Naive B cell (primary cell): Measurements from ENCODE around the gene AMHR2. TPM values are rescaled to one million over a fixed set of nuclear protein-coding genes. Genes with fewer than 3 reads are reported as not detected.
"Not testable (repeated sequence)": the region's sequence is repeated elsewhere in the genome, so short reads cannot be mapped to it uniquely, and the experiment has no call there.

Source experiments
- ATAC-seq, 2 donors: fragments of 150-1000 bp; cut with Tn5 transposase; 2 replicates each; pipeline ENCODE4 v1.10.0; 2021; ENCODE audit warnings: low read depth in 2 of 2, mild to moderate bottlenecking in 2 of 2, moderate library complexity in 2 of 2
- DNase-seq: peaks from one replicate; pipeline ENCODE4 v3.0.0; 2022
- H3K27ac Mint-ChIP-seq, 6 donors: one replicate each; pipeline ENCODE4 v1.8.0; 2020 to 2022; ENCODE audit warnings: mild to moderate bottlenecking in 6 of 6, mixed read lengths in 6 of 6, moderate library complexity in 5 of 6, inconsistent platforms in 2 of 6
- H3K27me3 Mint-ChIP-seq, 3 donors: one replicate each; pipeline ENCODE4 v1.8.0; 2021 to 2022; ENCODE audit warnings: mixed read lengths in 3 of 3, mild to moderate bottlenecking in 1 of 3
- H3K36me3 Mint-ChIP-seq, 2 donors: one replicate each; pipeline ENCODE4 v1.8.0; 2020 to 2022; ENCODE audit warnings: mixed read lengths in 2 of 2, inconsistent platforms in 1 of 2, mild to moderate bottlenecking in 1 of 2
- H3K4me1 Mint-ChIP-seq, 3 donors: one replicate each; pipeline ENCODE4 v1.8.0; 2020 to 2022; ENCODE audit warnings: mixed read lengths in 3 of 3, inconsistent platforms in 1 of 3, mild to moderate bottlenecking in 1 of 3, moderate library complexity in 1 of 3
- H3K4me3 Mint-ChIP-seq, 8 donors: one replicate each; pipeline ENCODE4 v1.8.0; 2020 to 2022; ENCODE audit warnings: mild to moderate bottlenecking in 8 of 8, mixed read lengths in 8 of 8, moderate library complexity in 8 of 8, inconsistent platforms in 2 of 8
- H3K9me3 Mint-ChIP-seq, 7 donors: one replicate each; pipeline ENCODE4 v1.8.0; 2020 to 2022; ENCODE audit warnings: mixed read lengths in 7 of 7, mild to moderate bottlenecking in 5 of 7, inconsistent platforms in 2 of 7, moderate library complexity in 1 of 7
- polyA plus RNA-seq, 6 donors: library from polyadenylated mRNA; unstranded; fragments of 300-500 nt; fragmentation: Illumina TruSeq; gene quantifications; one replicate each; pipeline ENCODE4 v1.2.3, GENCODE V29; 2021; ENCODE audit warnings: low read depth in 6 of 6

AMHR2 gene
- not detected for polyA plus RNA-seq

GRCh38 chr12:53423597-53423996, at the start of gene AMHR2:
AMHR2 (plus strand) TSS chr12:53423855; CDS start chr12:53423935, 80 bp downstream.
- H3K9me3 Mint-ChIP-seq = no peaks in the 10 kb centered on the region
- peak within 1 kb of the TSS in 1 of 6 donors; percentile 33 for H3K27ac Mint-ChIP-seq
- no peak for DNase-seq

GRCh38 chr12:53374277-53374676, 49.4 kb upstream of the AMHR2 start:
- peaks cover 16 to 26% (median 20%) of the 10 kb centered on the region in 3 donors for H3K4me1 Mint-ChIP-seq
- not testable (repeated sequence) for ATAC-seq, H3K9me3 Mint-ChIP-seq, H3K36me3 Mint-ChIP-seq, H3K4me3 Mint-ChIP-seq, H3K27me3 Mint-ChIP-seq, DNase-seq
- peak overlapping the region in 2 of 6 donors; percentile 7 to 47 for H3K27ac Mint-ChIP-seq

More at GRCh38 chr12:53423597-53423996, at the start of gene AMHR2:
- no peaks in the 10 kb centered on the region for H3K27me3 Mint-ChIP-seq
- no peak within 1 kb of the TSS for H3K4me3 Mint-ChIP-seq
- no peaks in the 10 kb centered on the region for H3K36me3 Mint-ChIP-seq
- H3K4me1 Mint-ChIP-seq = peaks cover 16 to 26% (median 21%) of the 10 kb centered on the region in 3 donors
- ATAC-seq = no peak

GRCh38 chr12:53376747-53377146, 46.9 kb upstream of the AMHR2 start:
- Mint-ChIP-seq H3K27ac (no peak overlapping the region), H3K36me3 (peaks cover 0 to 7% of the 10 kb centered on the region in 2 donors), H3K4me3 (peak overlapping the region in 1 of 8 donors; percentile 39), H3K9me3 (no peaks in the 10 kb centered on the region), H3K4me1 (peaks cover 18 to 25% (median 19%) of the 10 kb centered on the region in 3 donors), H3K27me3 (no peaks in the 10 kb centered on the region)
- ATAC-seq = no peak
- DNase-seq = no peak

- Mint-ChIP-seq H3K4me1 (peaks cover 24 to 30% (median 25%) of the 10 kb centered on the region in 3 donors), H3K27ac (peak overlapping the region in 2 of 6 donors; percentile 22 to 76), H3K27me3 (no peaks in the 10 kb centered on the region), H3K36me3 (peaks cover 12 to 13% of the 10 kb centered on the region in 2 donors), H3K9me3 (no peaks in the 10 kb centered on the region), H3K4me3 (peak overlapping the region in 1 of 8 donors; percentile 39)
- ATAC-seq (no peak), DNase-seq (no peak)
Observed at GRCh38 chr12:53378222-53378621, 45.4 kb upstream of the AMHR2 start.

GRCh38 chr12:53378724-53379388, 44.8 kb upstream of the AMHR2 start:
- no peaks in the 10 kb centered on the region for H3K27me3 Mint-ChIP-seq
- peaks cover 28 to 32% (median 29%) of the 10 kb centered on the region in 3 donors for H3K4me1 Mint-ChIP-seq
- peak overlapping the region in 1 of 6 donors; percentile 22 for H3K27ac Mint-ChIP-seq
- H3K9me3 Mint-ChIP-seq = no peaks in the 10 kb centered on the region
- DNase-seq = no peak
- ATAC-seq = no peak
- no peak overlapping the region for H3K4me3 Mint-ChIP-seq
- H3K36me3 Mint-ChIP-seq = peaks cover 12 to 18% of the 10 kb centered on the region in 2 donors

GRCh38 chr12:53379389-53380103, 44.1 kb upstream of the AMHR2 start:
- no peak overlapping the region for H3K4me3 Mint-ChIP-seq
- H3K4me1 Mint-ChIP-seq = peaks cover 28 to 39% (median 29%) of the 10 kb centered on the region in 3 donors
- peaks cover 12 to 18% of the 10 kb centered on the region in 2 donors for H3K36me3 Mint-ChIP-seq
- DNase-seq = peak; percentile 99
- peak; percentile 73 to 78 for ATAC-seq
- H3K9me3 Mint-ChIP-seq = no peaks in the 10 kb centered on the region
- H3K27me3 Mint-ChIP-seq = no peaks in the 10 kb centered on the region
- H3K27ac Mint-ChIP-seq = no peak overlapping the region

GRCh38 chr12:53380104-53380793, 43.4 kb upstream of the AMHR2 start, which contains the start of gene SP1:
SP1 (plus strand) TSS chr12:53380176; CDS start chr12:53380292, 116 bp downstream.
- Mint-ChIP-seq H3K4me1 (peaks cover 28 to 44% (median 29%) of the 10 kb centered on the region in 3 donors), H3K4me3 (peak within 1 kb of the TSS in 7 of 8 donors; percentile 78 to 94 (median 91)), H3K36me3 (peaks cover 12 to 18% of the 10 kb centered on the region in 2 donors), H3K27ac (peak within 1 kb of the TSS in 5 of 6 donors; percentile 73 to 99 (median 84)), H3K27me3 (no peaks in the 10 kb centered on the region), H3K9me3 (no peaks in the 10 kb centered on the region)
- DNase-seq = peak; percentile 87
- ATAC-seq = peak; percentile 43 to 50

- Mint-ChIP-seq H3K36me3 (peaks cover 12 to 18% of the 10 kb centered on the region in 2 donors), H3K4me3 (peak overlapping the region in 7 of 8 donors; percentile 78 to 94 (median 91)), H3K27me3 (no peaks in the 10 kb centered on the region), H3K27ac (peak overlapping the region in 5 of 6 donors; percentile 77 to 99 (median 91)), H3K4me1 (peaks cover 31 to 48% (median 31%) of the 10 kb centered on the region in 3 donors), H3K9me3 (no peaks in the 10 kb centered on the region)
- no peak for ATAC-seq
- DNase-seq = no peak
Observed at GRCh38 chr12:53380794-53381730, 42.6 kb upstream of the AMHR2 start.

GRCh38 chr12:53381731-53382630, 41.7 kb upstream of the AMHR2 start:
- Mint-ChIP-seq H3K9me3 (no peaks in the 10 kb centered on the region), H3K4me3 (peak overlapping the region in 7 of 8 donors; percentile 78 to 94 (median 91)), H3K27ac (peak overlapping the region in 4 of 6 donors; percentile 21 to 94 (median 70)), H3K27me3 (no peaks in the 10 kb centered on the region), H3K4me1 (peaks cover 34 to 57% (median 37%) of the 10 kb centered on the region in 3 donors), H3K36me3 (peaks cover 12 to 18% of the 10 kb centered on the region in 2 donors)
- ATAC-seq = no peak
- peak; percentile 36 for DNase-seq

- ATAC-seq (no peak), DNase-seq (no peak)
- H3K9me3 Mint-ChIP-seq = no peaks in the 10 kb centered on the region
- H3K4me3 Mint-ChIP-seq = peak overlapping the region in 5 of 8 donors; percentile 52 to 94 (median 62)
- peaks cover 12 to 22% of the 10 kb centered on the region in 2 donors for H3K36me3 Mint-ChIP-seq
- peaks cover 36 to 69% (median 49%) of the 10 kb centered on the region in 3 donors for H3K4me1 Mint-ChIP-seq
- no peaks in the 10 kb centered on the region for H3K27me3 Mint-ChIP-seq
- peak overlapping the region in 4 of 6 donors; percentile 33 to 79 (median 64) for H3K27ac Mint-ChIP-seq
Observed at GRCh38 chr12:53383258-53383657, 40.4 kb upstream of the AMHR2 start.

GRCh38 chr12:53386381-53386780, 37.3 kb upstream of the AMHR2 start:
- not testable (repeated sequence) for H3K27me3 Mint-ChIP-seq, H3K9me3 Mint-ChIP-seq, DNase-seq, ATAC-seq
- H3K4me3 Mint-ChIP-seq = peak overlapping the region in 7 of 8 donors; percentile 15 to 84 (median 58)
- peaks cover 44 to 89% (median 69%) of the 10 kb centered on the region in 3 donors for H3K4me1 Mint-ChIP-seq
- H3K36me3 Mint-ChIP-seq = peaks cover 9 to 22% of the 10 kb centered on the region in 2 donors
- peak overlapping the region in 3 of 6 donors; percentile 22 to 53 (median 44) for H3K27ac Mint-ChIP-seq
